Activated naive CD4-positive, alpha-beta T cell treated with anti-CD3 and anti-CD28 coated beads, Interleukin-2, amount 50 U/mL, for 72 hours (primary cell): ENCODE measurements around the gene NACC1. TPM values are rescaled to one million over a fixed set of nuclear protein-coding genes. Genes with fewer than 3 reads are reported as not detected.

Experiments
- ATAC-seq, 2 donors: fragments of 150-1000 bp; cut with Tn5 transposase; 2 replicates each; pipeline ENCODE4 v1.10.0; 2021; ENCODE audit warnings: mild to moderate bottlenecking in 2 of 2, moderate library complexity in 2 of 2
- DNase-seq, 2 donors: peaks; one replicate each; pipeline ENCODE4 v3.0.0; 2021 to 2022; ENCODE audit warnings: low spot score in 2 of 2
- H3K27ac Mint-ChIP-seq, 2 donors: one replicate each; pipeline ENCODE4 v1.8.0; 2022; ENCODE audit warnings: mild to moderate bottlenecking in 2 of 2, mixed read lengths in 2 of 2
- H3K36me3 Mint-ChIP-seq, 2 donors: one replicate each; pipeline ENCODE4 v1.8.0; 2022; ENCODE audit warnings: mixed read lengths in 2 of 2
- H3K9me3 Mint-ChIP-seq, 2 donors: one replicate each; pipeline ENCODE4 v1.8.0; 2022; ENCODE audit warnings: mixed read lengths in 2 of 2
- total RNA-seq, 2 donors: library from RNA; stranded (reverse); gene quantifications; one replicate each; pipeline ENCODE4 v1.2.3, GENCODE V29; 2022

NACC1 gene
- total RNA-seq, 2 donors from 2014 or later, result 56.0 to 67.0 TPM

DNA sequence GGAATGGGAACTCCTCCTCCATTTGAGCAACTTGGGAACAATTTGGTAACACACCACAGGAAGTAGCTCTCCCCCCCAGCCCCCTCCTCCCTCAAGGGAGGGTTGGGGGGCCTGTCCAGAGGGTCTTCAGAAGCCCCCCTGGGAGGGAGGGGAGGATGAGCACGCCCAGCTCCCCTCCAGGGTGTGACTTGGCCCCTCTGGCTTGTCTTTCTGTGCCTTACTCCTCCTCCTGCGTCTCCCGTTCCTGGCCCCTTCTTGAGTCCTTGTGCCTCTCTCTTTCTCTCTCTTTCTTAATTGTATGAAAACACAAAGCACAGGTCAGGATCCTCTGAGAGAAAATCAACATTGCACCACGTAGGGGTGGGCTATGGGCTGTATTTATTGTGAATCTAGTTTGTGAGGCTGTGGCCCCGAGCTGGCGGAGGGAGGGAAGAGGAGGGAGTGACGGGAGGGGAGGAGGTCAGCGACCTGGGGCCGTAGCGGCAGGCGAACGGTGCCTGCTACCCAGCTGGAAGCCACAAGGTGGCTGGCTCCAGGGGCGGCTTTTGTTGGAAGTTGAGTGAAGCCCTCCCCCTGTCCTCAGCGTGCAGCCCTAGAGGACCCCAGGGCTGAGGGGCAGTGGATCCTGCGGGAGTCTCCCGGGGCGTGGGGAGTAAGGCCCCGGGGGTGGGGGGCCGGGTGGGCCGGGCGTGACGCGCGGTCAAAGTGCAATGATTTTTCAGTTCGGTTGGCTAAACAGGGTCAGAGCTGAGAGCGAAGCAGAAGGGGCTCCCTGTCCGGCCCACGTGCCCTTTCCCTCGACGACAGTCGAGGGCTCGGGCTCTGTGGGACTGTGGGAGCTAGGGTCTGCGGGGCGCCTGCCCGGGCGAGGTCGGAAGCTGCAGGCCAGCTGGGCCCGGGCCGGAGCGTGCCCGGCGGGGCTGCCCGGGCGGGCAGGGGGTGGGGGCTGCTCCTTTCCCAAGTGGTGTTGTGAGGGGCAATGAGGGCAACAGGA, 21.8 kb upstream of the NACC1 start:
- H3K9me3 Mint-ChIP-seq, result no peaks in the 10 kb centered on the region
- no peak overlapping the region for H3K27ac Mint-ChIP-seq

GRCh38 chr19:13097033-13097462, 21.0 kb upstream of the NACC1 start:
- Mint-ChIP-seq H3K36me3 (no peaks in the 10 kb centered on the region), H3K27ac (no peak overlapping the region), H3K9me3 (no peaks in the 10 kb centered on the region)
- ATAC-seq, result no peak
- DNase-seq, result no peak

More for the DNA sequence above, 21.8 kb upstream of the NACC1 start:
- DNase-seq, result peak in 1 of 2 donors; percentile 32
- H3K36me3 Mint-ChIP-seq, result no peaks in the 10 kb centered on the region
- no peak for ATAC-seq

GRCh38 chr19:13097463-13098258, 20.4 kb upstream of the NACC1 start:
- no peaks in the 10 kb centered on the region for H3K9me3 Mint-ChIP-seq
- no peak for ATAC-seq
- H3K27ac Mint-ChIP-seq, result no peak overlapping the region
- H3K36me3 Mint-ChIP-seq, result no peaks in the 10 kb centered on the region
- DNase-seq, result no peak

DNA sequence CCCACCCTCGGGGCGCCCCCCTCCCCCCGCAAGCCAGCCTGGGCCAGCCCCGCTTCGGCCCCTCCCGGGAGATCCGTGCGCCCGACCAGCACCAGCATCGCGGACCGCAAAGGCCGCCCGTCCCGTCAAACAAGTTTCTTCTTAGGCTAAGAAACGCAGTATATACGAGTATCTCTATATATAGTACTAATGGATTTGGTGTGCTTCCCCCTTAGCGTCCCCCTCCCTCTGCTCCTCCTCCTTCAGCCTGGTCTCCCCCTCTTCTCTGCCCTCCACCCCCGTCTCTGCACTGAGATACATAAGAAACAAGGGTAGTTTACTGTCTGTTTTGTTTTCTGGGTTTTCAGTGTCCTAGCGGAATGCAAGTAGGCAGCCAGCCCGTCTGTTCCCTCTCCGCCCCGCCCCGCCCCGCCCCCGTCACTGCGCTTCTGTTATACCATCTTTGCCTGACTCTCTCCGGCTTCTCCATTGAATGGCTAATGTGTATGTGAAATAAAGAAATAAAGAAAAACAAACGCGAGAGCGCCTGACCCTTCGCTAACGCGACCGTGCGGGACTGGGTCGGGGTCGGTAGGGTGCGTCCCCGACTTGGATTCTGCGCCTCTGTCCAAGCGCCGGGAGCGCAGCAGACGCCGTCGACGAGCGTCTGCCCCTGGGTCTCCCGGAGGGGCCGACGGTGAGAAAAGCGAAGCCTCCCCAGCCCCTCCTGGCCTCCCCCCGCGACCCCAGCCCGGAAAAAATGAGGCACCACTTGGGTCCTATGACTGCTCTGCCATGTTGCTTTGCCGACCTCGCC, 19.6 kb upstream of the NACC1 start:
- ATAC-seq, result no peak
- peak in 1 of 2 donors; percentile 28 for DNase-seq
- Mint-ChIP-seq H3K9me3 (no peaks in the 10 kb centered on the region), H3K36me3 (no peaks in the 10 kb centered on the region), H3K27ac (no peak overlapping the region)

- H3K27ac Mint-ChIP-seq, result peak overlapping the region; percentile 86 to 93
- ATAC-seq (peak; percentile 59 to 64), DNase-seq (peak; percentile 71 to 87)
- H3K9me3 Mint-ChIP-seq, result no peaks in the 10 kb centered on the region
- no peaks in the 10 kb centered on the region for H3K36me3 Mint-ChIP-seq
Observed at GRCh38 chr19:13099073-13099999, 18.7 kb upstream of the NACC1 start.

DNA sequence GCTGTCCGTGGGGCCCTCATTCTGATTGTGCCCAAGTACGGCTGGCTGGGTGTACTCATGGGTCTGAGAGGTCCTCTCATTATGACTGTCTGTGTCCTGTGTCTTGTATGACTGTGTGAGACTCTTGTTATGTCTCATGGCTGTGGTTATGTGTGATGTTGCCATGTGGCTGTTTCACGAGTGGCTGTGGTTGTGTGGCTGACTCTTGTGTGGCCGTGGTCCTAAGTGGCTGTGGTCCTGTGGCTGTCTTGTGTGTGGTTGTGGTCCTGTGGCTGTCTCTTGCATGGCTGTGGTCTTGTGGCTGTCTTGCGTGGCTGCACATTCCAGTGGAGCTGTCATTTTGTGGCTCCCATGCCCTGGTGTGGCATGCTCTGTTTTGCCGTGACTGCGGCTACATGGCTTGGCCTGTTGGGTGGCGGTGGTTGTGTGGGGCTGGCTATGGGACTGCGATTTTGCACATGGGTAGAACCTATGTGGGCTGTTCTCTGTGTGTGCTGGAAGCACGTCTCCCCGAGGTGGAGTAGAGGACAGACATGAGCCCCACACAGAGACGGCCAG, 18.0 kb upstream of the NACC1 start:
- H3K27ac Mint-ChIP-seq, result peak overlapping the region; percentile 86 to 93
- DNase-seq (peak; percentile 77 to 91), ATAC-seq (peak; percentile 83 to 89)
- H3K9me3 Mint-ChIP-seq, result no peaks in the 10 kb centered on the region
- H3K36me3 Mint-ChIP-seq, result no peaks in the 10 kb centered on the region

DNA sequence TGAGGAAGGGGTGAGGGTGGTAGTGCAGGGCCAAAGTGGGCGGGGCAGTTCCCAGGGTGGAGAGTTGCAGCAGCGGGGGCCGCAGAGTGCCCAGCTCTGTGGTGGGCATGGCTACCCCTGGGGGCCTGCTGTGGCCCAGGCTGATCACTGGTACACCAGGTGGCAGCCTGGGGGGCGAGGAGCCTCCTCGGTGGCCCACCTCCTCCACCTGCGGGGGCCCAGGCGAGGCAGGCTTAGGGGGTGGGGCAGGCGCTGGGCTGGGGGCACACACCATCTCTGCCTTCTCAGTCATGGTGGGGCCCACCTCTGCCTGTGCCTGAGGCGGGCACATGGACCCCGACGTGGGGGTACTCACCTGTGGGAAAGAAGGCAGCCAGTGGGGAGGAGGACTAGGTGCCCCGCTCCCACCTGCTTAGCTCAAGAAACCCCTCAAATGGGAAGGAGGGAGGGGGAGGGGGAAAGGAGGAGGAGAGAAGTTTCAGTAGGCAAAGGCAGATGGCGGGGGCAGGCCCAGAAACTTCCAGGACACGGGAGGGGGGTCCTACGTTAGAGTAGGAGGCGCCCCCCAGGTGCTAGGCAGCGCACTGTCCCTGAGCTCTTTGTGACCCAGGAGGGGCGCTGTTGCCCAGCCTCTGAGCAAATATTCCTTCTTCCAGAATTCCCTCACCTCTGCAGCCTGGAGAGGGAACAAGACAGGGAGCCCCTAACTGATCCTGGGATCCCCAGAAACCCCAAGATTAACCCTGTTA, 17.0 kb upstream of the NACC1 start:
- DNase-seq, result no peak
- Mint-ChIP-seq H3K36me3 (no peaks in the 10 kb centered on the region), H3K9me3 (no peaks in the 10 kb centered on the region), H3K27ac (no peak overlapping the region)
- no peak for ATAC-seq

DNA sequence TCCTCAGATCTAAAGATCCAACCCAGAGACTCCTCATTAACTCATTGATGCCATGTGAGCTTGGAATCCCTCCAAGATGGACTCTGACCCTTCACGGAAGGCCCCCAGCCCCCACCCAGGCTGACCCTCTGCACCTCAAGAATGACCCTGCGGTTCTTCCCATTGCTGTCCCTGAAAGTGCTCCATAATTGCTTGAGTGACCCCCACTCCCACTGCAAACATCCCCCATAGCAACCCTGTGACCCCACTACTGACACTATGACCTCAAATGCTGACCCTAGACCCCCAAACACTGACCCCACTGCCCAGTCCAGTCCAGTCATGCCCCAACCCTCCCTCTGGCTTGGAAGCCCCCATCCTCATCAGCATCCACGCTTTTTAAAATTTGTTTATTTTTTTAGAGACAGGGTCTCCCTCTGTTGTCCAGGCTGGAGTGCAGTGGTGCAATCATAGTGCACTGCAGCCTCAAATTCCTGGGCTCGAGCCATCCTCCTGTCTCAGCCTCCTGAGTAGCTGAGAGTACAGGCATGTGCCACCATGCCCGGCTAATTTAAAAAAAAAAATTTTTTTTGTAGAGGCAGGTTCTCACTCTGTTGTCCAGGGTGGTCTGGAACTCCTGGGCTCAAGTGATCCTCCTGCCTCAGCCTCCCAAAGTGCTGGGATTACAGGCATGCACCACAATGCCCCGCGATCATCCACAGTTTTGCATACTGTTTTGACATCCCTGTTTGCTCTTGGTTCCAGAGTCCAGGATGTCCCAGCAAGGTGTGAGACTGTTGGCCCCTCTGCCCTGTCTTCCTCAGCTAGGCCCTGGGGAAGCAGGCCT, 16.3 kb upstream of the NACC1 start:
- ATAC-seq (no peak), DNase-seq (no peak)
- Mint-ChIP-seq H3K27ac (no peak overlapping the region), H3K36me3 (no peaks in the 10 kb centered on the region), H3K9me3 (no peaks in the 10 kb centered on the region)

GRCh38 chr19:13102416-13102665, 15.7 kb upstream of the NACC1 start:
- H3K9me3 Mint-ChIP-seq, result no peaks in the 10 kb centered on the region
- ATAC-seq, result no peak
- no peak for DNase-seq
- H3K36me3 Mint-ChIP-seq, result no peaks in the 10 kb centered on the region
- no peak overlapping the region for H3K27ac Mint-ChIP-seq

GRCh38 chr19:13102666-13103580, 15.1 kb upstream of the NACC1 start, which contains the start of gene LYL1:
Gene LYL1, minus strand, starts transcription at chr19:13102858. Its CDS starts 1,687 bp downstream, at chr19:13101171.
- H3K27ac Mint-ChIP-seq, result no peak within 1 kb of the TSS
- ATAC-seq (no peak), DNase-seq (peak in 1 of 2 donors; percentile 38)
- no peaks in the 10 kb centered on the region for H3K9me3 Mint-ChIP-seq
- no peaks in the 10 kb centered on the region for H3K36me3 Mint-ChIP-seq

DNA sequence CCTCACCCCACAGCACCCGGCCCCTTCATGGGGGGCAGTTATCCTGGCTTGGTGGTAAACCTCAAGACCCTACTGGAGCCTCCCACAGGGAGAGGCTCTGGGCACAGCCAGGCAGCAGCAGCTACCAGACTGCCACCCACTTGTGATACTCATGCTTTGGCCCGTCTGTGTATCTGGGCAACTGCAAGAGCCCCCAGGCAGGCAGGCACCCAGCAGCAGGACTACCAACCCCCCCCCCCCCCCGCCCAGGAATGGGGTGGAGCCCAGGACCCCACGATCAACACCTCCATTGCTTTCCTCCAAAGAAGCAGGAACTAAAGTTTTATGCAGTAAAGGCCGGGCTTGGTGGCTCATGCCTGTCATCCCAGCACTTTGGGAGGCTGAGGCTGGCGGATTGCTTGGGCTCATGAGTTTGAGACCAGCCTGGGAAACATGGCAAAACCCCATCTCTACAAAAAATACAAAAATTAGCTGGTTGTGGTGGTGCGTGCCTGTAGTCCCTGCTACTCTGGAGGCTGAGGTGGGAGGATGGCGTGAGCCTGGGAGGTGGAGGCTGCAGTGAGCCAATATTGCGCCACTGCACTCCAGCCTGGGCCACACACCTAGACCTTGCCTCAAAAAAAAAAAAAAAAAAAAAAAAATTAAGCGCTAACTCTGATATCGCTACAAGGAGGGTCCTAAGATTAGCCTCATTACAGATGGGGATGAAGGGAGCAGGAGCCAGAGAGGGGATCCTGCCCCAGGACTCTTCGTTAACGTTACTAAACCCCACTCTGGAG, 14.3 kb upstream of the NACC1 start:
- ATAC-seq (no peak), DNase-seq (no peak)
- Mint-ChIP-seq H3K36me3 (no peaks in the 10 kb centered on the region), H3K27ac (peak overlapping the region in 1 of 2 donors; percentile 76), H3K9me3 (no peaks in the 10 kb centered on the region)

- Mint-ChIP-seq H3K9me3 (no peaks in the 10 kb centered on the region), H3K36me3 (no peaks in the 10 kb centered on the region), H3K27ac (peak overlapping the region; percentile 76 to 85)
- ATAC-seq (peak; percentile 19 to 54), DNase-seq (peak; percentile 77 to 83)
Observed at GRCh38 chr19:13104360-13104847, 13.7 kb upstream of the NACC1 start.
